ENCODE data around the gene PPP1R13B.

PPP1R13B gene

GRCh38 chr14:103862393-103862782 is 15.0 kb upstream of the PPP1R13B start:
- no peak overlapping the region for H3K27ac ChIP-seq
- TF ChIP-seq CTCF (conservative IDR thresholded peaks at IDR 0.05): no peak

GRCh38 chr14:103861413-103862392 is 14.3 kb upstream of the PPP1R13B start:
- no peak overlapping the region for H3K27ac ChIP-seq
- TF ChIP-seq CTCF (conservative IDR thresholded peaks at IDR 0.05): no peak

- no peak overlapping the region for H3K27ac ChIP-seq
- no peak for TF ChIP-seq CTCF (conservative IDR thresholded peaks at IDR 0.05)
Observed at GRCh38 chr14:103859416-103860202, 12.2 kb upstream of the PPP1R13B start.

GRCh38 chr14:103858063-103858781 is 10.8 kb upstream of the PPP1R13B start:
- H3K27ac ChIP-seq: no peak overlapping the region
- TF ChIP-seq CTCF (conservative IDR thresholded peaks at IDR 0.05): no peak

- no peak overlapping the region for H3K27ac ChIP-seq
- TF ChIP-seq CTCF (conservative IDR thresholded peaks at IDR 0.05): no peak
Observed at GRCh38 chr14:103857256-103857655, 9.9 kb upstream of the PPP1R13B start.

GRCh38 chr14:103856607-103857006 is 9.2 kb upstream of the PPP1R13B start:
- H3K27ac ChIP-seq: no peak overlapping the region
- TF ChIP-seq CTCF (conservative IDR thresholded peaks at IDR 0.05): no peak

- peak overlapping the region; percentile 56; the same call in 1 of the 2 replicates for H3K27ac ChIP-seq
- TF ChIP-seq CTCF (conservative IDR thresholded peaks at IDR 0.05): no peak
Observed at GRCh38 chr14:103856105-103856504, 8.7 kb upstream of the PPP1R13B start.

All from VCaP (cell line).